HG02840 (cell line): ENCODE results near the gene MED23.

ENCODE experiments used
- ATAC-seq: cut with Tn5 transposase; IDR thresholded peaks from one replicate; pipeline ENCODE4 v1.9.1; 2021; ENCODE audit warnings: mild to moderate bottlenecking, moderate library complexity, moderate number of reproducible peaks; ENCODE audit not compliant: unreplicated experiment, low FRiP score

The MED23 gene

DNA sequence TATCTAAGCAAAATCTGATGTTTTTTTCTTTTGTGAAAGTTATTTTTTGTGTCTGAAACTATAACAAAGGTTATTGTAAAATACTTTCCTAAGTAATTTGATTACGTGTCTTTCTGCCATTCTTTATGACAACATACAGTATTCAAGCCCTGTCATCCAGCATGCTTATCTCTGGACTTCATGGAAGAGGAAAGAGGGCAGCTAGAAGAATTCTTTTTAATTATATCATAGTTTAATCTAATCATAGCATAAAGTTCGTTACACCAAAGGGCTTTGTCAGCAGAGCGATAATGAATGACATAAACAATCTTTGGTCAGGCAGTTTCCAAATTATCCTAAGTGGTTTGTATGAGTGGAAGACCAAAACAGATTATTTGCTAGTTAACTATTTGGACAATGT is 12.5 kb upstream of the MED23 start:
- no peak for ATAC-seq

DNA sequence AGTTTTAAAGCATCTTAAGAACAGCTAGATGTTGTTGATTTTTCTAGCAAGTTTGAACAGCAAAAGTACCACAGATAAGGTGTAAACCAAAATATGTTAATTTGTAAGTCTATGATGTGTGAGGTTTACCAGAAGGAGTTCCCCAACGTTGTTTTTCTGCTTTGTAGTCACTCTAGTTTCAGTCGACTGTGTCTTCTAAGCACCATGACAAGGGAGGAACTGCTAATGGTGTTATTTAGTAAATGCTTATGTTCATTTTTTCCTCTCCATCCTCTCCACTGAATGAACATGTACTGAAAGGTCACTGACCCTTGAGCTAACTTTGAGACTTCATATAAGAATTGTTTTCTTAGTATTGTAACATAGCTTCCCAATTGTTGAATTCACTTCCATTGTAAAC is 12.1 kb upstream of the MED23 start:
- no peak for ATAC-seq

DNA sequence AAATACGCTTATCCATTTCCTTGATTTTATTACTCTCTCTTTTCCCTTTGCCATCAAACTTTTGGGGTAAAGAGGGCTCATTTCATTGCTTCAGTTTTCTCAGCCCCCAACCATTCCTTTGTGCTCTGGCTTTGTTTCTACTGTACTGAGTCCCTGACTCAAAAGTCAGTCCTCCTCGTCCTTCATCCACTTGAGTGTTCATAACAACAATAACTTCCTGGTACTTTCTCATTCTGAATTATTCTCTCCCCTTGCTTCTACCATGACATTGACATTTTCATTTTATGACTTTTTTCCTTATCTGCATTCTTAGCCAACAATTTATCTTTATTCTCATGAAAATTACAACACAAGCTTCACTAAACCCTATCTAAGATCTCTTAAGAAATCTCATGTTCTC is 10.0 kb upstream of the MED23 start:
- no peak for ATAC-seq

DNA sequence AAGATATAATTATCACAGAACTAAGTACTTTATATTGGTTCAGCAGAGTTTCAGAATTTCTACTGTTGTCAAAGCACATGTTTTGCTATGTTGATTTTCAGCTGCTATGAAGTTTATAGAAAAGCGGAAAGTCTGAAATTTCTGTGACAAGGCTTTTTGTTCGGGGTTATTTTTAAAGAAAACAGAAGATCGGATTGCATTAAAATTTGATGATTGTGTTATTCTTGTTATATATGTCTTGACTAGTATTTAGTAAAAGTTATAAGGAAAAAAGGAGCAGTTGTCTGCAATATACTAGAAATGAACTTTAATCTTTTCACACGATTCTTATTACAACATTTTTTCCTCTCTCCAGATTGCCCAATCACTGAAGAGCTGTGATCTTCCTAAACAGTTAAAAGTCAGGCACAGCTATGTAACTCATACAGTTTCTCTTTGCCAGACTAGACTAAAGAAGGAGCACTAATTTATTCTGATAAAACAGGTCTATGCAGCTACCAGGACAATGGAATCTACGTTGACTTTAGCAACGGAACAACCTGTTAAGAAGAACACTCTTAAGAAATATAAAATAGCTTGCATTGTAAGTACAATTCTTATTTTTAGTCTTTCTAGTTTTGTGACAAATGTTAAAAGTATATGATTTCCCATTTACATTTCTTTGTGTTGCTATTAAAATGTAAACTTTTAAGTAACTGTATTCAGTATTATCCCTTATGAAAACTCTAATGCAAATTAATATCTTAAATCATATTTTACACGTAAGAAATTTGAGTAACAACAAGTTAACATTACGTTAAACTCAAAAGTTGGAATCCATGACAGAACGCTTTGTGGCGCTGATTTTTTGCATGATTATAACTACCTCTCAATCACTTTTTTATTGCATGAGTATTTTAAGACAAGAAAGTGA is 9.1 kb upstream of the MED23 start, which contains the start of gene ENPP3:
Gene ENPP3 (plus strand): TSS at position 423 of the 913 bp plus-strand sequence. CDS start 83 bp downstream, at position 506.
- ATAC-seq: no peak

DNA sequence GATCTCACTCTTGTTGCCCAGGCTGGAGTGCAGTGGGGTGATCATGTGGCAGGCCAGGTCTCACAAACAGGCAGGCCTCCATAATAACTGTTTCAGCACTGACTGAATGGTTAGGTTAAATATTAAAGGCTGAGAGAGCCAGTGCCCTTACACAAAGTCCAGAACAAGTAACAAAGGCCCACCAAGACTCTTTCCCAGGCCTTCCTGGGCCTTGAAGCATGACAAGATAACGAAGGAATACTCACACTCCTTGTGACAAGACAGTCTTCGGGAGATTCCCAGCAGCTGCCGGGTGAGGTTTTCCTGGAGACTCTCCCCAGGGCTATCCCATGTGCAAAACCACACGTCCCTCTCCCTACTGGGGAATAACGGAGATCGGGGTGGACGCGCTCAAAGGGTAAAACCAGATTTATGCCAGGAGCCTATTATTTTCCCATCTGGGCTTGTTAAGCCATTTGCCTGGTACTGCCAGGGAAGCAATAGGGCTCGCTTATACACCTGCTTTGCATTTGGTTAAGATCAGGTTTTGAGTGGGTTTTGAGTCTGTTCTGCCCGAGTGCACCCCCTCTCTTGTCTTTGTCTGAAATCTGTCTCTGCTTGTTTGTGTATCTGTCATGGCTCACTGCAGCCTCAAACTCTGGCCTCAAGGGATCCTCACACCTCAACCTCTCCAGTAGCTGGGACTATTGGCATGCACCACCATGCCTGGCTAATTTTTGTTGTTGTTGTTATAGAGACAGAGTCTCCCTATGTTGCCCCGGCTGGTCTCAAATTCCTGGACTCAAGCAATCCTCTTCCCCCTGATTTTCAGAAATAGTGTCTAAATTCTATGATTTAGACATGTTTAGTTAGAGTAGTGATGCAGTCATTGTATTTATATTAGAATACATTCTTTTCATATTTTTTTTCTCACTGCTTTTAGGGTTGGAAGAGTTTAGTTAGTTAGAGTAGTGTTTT is 7.6 kb upstream of the MED23 start:
- ATAC-seq: peak; percentile 70

DNA sequence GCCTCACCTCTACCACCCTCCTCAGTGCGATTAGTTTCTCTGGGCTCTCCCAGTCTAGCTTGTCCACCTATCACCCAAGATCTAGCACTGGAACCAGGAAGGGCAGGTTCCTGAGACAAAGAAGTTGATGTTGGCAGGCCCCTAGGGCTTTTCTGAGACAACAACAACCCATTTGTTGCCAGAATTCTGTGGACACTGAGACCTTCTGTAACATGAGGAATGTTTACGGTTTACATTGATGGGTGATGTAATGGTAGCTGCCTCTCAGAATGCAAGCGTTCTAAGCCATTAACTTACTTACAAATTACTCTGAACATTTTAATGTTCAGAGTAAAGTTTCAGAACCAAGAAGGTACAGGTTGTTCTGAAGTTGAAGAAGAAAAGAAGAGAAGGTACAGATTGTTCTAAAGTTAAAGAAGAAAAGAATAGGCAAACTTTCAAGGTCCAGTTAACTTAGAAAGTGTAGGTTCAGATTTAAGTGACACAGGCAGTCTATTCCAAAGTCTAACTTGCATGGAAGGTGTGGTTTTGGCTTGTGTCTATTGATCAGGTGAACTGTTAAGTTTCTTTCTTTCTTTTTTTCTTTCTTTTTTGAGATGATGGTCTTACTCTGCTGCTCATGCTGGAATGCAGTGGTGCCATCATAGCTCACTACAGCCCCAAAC is 3.7 kb upstream of the MED23 start:
- ATAC-seq: no peak

DNA sequence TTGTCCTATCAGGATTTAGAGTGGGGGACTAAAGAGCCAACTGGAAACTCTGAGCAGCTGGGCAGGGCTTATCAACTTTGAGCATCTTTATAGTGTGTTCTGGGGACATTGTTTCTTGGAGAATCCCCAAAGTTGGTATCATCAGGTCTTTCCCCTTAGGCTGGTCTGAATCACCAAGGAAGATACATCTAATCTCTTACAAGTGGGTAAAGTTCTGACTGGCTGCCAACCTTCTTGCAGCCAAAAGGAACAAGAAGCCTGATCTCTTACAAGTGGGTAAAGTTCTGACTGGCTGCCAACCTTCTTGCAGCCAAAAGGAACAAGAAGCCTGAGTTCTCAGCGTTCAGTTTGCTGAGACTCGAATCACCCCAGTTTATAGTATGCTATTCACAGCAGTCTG is 1.6 kb upstream of the MED23 start:
- ATAC-seq: no peak

DNA sequence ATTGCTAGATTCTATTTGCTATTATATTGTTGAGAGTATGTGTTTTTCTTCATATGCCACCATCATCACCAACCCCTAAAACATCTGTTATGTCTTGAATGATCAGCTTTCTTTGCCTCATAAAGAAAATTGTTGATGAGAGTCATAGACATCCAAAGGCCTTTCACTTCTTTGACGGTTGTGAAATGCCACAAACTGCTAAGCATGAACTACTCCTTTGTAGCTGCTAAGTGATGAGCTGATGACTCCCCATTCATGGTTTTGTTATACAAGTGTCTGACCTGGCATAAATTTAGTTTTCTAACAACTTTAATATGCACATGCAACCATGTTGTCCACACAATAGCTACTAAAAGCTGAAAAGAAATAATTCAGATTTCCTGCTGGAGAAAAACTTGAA is 684 bp upstream of the MED23 start:
- no peak for ATAC-seq

DNA sequence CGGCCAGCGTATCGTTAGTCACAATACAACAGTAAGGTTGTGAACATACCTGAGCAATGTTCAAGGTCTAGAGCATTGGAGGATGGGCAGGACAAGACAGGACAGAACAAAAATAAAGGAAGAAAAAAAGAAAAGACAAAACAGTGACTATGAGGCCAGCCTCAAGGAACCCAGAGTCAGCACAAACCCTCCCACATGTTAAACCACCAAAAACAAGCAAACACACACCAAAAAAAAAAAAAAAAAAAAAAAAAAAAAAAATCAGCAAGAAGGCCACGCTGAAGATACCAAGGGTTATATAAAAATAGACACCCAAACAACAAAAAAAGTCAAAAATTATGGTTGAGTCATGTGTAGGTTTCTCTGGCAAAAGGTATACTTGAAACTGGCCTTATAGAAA is 12.8 kb downstream of the MED23 start:
- no peak for ATAC-seq

DNA sequence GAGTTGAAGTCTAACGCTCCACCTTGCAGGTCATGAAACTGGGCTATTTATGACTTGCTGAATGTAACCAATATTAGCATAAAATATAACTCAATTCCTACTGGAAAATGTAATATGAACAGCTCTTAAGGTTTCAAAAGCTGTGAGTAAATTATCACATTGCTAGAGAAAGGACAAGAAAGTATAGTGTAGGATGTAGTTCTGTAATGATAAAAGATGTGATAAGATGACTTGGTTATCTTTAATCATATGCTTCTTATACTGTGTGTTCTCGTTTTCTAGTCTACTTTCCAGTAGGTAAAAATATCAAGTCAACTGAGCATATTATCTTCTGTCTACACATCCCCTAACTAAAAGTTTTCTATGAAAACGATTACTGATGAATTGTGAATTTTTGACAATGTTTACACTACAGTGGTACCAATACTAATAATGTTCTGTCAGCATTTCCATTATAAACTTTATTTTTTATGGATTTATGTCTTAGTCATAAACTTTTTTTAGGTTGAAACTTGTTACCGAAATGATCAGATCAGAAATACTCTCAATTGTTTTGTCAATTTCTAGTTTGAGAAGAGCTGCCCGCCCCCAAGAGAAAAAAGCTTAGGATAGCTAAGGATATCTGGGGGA is 14.6 kb downstream of the MED23 start:
- ATAC-seq: no peak

DNA sequence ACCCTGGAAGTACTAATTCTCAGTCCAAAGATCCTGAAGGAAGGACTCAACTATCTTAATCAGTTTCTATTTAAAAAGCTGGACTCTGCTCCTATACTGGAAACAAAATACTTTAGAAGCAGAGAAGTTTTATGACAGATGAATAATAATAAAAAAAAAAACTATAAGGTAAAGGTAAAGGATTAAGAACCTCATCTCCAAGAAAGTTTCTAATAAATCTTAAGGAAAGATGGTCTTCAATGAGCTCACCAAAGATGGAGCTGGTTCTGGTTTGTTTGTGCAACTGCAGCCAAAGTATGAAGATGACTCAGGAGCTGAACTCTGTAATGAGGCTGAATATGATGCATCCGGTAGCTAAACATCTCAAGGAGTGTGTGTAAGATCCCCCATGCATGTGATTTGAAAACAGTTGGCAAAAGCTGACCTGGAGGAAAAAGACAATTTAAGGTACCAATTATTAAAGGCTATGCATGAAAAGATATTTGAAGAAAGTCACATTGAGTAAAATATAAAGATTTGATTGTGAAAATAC is 25.2 kb downstream of the MED23 start:
- ATAC-seq: no peak

DNA sequence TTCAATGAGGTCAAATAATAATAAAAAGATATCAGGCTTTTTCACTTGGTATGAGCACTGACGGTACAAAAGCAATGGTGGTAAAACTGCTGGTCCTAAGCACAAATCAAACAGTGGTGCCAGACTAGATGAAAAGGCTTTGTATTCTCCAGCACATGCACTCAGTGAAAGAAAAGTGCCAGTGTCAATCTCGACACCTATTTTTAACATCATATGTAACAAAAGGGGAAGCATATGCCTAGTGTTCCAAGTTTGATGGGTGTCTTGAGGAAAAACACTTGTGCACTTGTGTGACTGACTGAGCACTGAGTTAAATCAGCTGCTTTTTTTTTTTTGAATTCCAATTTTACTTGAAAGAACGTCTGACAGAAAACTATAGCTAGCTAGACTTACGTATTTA is 27.3 kb downstream of the MED23 start:
- no peak for ATAC-seq

DNA sequence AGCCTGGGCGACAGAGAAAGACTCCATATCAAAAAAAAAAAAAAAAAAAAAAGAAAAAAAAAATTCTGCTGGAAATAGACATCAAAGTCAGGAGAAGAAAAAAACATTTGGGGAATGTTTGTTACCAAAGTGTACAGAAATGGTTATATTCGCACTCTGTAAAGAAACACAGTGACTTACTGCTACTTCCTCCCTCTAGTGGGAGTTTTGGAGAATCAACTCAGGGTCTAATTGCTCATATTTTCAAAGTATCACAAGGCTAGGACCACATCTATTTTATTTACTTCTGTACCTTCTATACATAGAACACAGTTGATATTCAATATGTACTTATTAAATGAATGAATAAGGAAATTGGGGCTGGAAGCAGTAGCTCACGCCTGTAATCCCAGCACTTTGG is 30.6 kb downstream of the MED23 start:
- ATAC-seq: no peak

DNA sequence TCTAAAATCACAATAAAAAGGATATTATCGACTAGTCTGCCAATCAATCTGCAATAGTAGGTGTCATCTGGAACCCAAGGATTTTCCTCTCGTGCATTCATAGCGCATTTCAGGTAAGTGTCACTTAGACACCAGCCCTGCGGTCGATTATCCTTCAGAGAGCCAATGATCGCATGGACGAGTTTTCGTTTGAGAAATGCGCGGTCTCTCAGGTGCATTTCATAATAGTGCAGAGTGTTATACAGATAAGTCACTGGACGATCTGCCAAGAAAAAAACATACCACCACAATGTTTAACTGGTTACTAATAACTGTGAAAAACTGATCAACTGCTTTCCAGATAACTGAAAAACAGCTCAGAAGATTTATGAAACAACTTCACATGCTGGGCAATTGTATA is 34.0 kb downstream of the MED23 start:
- ATAC-seq: no peak

DNA sequence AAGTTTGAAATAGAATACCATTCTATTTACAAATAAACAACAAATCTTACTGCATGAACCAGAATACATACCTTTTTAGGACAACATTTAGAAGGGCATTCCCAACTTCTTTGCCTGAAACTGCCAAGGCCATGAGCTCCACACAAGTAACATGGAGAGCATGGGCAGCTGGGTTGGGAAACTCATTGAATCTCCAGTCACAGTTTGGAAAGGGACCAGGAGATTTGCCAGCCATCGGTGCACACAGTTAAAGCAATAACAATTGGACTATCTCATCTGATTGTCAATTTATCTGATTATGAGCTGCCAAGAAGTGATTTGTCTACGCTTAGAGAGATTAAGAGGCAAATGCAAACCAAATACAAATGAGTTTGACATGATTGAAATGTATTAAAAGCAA is 35.1 kb downstream of the MED23 start:
- no peak for ATAC-seq

DNA sequence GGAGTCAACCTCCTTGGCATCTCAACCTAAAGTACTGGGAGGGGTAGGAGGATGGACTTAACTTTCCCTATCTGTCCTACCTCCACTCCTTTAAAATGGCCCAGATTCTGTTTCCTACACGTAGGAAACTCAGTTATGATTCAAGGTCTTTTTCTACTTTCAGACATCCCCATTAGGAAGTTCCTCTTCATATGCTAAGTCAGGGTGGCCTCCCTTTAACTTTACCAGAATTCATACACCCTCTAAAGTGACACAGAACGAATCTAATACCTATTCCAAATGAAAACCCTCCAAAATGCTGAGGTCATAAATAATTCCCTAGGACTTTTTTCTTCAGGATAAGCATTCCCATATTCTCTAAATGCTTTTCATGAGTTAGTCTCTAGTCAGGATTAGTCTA is 39.4 kb downstream of the MED23 start:
- ATAC-seq: no peak

DNA sequence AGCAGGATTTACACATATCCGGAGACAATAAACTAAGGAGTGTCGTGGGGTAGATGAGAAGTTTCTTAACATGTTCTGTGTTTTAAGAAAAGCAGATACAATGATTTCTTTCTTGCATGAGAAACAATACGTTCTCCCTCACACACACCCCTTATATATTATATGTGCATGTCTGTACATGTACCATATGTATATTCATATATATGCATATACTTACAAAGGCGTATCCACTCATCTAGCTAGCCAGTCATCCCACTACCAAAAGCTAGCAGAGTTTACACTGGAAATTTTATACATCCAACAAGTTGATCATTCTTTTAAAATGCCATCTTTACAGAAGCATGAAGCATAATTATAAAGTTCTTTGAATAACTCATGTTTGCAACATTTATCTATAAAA is 40.1 kb downstream of the MED23 start:
- ATAC-seq: no peak

DNA sequence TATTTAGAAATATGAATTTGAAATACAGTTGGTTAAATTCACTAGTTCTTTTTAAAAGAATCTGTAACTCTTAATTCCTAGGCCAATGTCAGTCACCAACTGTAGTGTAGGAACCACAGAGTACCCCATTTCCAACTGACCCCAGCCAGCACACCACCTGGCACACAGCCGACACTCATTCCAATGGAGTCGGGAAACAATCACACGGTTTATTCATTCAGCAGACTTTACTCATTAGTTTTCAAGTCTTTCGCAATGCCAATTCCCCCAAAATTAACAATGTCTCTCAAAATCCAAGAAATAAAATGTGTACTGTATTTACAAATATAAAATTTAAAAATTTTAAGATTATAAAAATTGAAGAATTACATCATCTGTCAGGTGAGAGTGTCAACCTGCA is 41.5 kb downstream of the MED23 start:
- no peak for ATAC-seq

DNA sequence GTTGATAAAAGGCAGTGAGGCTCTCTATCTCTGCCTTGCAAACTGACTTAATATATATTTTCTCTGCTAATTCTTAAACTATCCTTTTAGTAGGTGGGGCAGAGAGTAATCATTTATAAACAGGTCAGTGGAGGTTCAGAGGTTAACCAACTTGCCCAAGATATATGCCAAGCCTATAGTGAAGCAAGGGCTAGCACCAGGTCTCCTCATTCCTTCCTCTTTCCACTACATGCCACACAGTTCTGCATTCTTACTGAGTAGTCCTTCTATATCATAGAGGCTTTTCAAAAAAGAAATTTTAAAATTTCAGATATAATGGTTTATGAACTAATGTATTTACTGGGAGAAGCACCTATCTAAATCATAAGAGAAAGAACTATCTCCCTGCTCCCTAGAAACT is 46.5 kb downstream of the MED23 start:
- no peak for ATAC-seq

DNA sequence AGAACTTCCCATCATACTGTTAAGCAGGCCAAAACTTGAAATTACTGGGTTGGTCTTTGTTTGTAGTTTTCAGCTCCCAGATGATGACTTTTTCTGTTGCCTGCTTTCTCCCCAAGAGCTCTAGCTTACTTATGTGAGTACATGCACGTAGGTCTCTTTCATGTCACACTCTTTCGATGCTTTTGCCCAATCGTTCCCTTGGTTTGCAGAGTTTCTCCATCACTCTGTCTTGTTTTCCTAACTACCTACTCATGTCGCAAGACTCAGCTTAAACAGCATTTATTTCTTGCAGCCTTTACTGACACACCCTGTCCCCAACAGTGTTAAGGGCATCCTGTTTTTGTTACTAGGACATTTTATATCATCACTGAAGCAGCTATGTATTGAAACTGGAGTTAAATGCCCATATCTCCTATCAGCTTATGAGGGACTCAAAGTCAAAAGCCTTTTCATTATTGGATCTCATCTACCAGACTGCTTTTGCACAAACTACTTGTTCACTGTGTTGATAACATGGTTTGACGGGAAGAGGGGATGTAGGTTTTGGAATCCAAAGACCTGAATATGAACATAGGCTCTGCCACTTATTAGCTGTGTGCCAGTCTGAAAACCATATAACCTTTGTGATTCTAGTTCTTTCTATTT is 52.1 kb downstream of the MED23 start:
- no peak for ATAC-seq
